Measurements from ENCODE around the gene LPIN3. TPM values are rescaled to one million over a fixed set of nuclear protein-coding genes. Genes with fewer than 3 reads are reported as not detected.

Gene LPIN3
- polyA plus RNA-seq, 3 donors, result 0.01 TPM; not detected in 2

- peaks cover 18% of the 10 kb centered on the region for H3K4me1 Mint-ChIP-seq
- no peaks in the 10 kb centered on the region for H4K20me1 ChIP-seq (ENCODE audit: insufficient read depth, low read length)
- H3K4me3 ChIP-seq (replicated peaks in 1 of 3; ENCODE audit: low read depth in 2 of 3, low read length in 3 of 3), result no peak overlapping the region
- H3K4me2 ChIP-seq (replicated peaks; ENCODE audit: extremely low read depth, low read length, poor library complexity, severe bottlenecking), result no peak overlapping the region
- H3K27me3 Mint-ChIP-seq (ENCODE audit: low read depth in 3 of 3), result peaks cover 11 to 28% (median 24%) of the 10 kb centered on the region in 3 donors
- intact Hi-C loops (cut with micrococcal nuclease), result no loop called here
- H3K4me1 ChIP-seq (ENCODE audit: control insufficient read depth in 1 of 2, insufficient read depth in 2 of 2, low read length in 2 of 2), result peaks cover 15% of the 10 kb centered on the region in 2 donors
- no peaks in the 10 kb centered on the region for H3K36me3 Mint-ChIP-seq
- peaks cover 0 to 4% (median 0%) of the 10 kb centered on the region in 7 donors for H3K9me3 Mint-ChIP-seq
- H3K9me3 ChIP-seq (replicated peaks in 1 of 2; ENCODE audit: control insufficient read depth in 1 of 2, insufficient read depth in 1 of 2, low read length in 2 of 2), result no peaks in the 10 kb centered on the region
- 100% methylated on average over 2 of the region's 4 CpGs for WGBS (ENCODE audit: insufficient coverage)
- peak overlapping the region in 1 of 2 donors; percentile 48 for H3K4me3 Mint-ChIP-seq
- no peak overlapping the region for H2AFZ ChIP-seq (ENCODE audit: insufficient read depth, low read depth, low read length, poor library complexity, severe bottlenecking)
- no peak overlapping the region for H3K27ac Mint-ChIP-seq
- no peaks in the 10 kb centered on the region for H3K79me2 ChIP-seq (ENCODE audit: insufficient read depth, low read length)
- H3K27ac ChIP-seq (ENCODE audit: low read depth in 1 of 2, low read length in 2 of 2), result no peak overlapping the region
- no peak for TF ChIP-seq CTCF (IDR thresholded peaks at IDR 0.05)
- H3K27me3 ChIP-seq (ENCODE audit: control insufficient read depth in 2 of 2, insufficient read depth in 2 of 2, low read length in 2 of 2), result peaks cover 0 to 13% of the 10 kb centered on the region in 2 donors
- no peak for DNase-seq
- no peaks in the 10 kb centered on the region for H3K36me3 ChIP-seq (replicated peaks in 1 of 2; ENCODE audit: control insufficient read depth in 1 of 2, insufficient read depth in 2 of 2, low read length in 2 of 2)
- H3K9ac ChIP-seq (ENCODE audit: insufficient read depth, low read length, poor library complexity, severe bottlenecking), result no peak overlapping the region
Observed at GRCh38 chr20:41331731-41332130, 8.9 kb upstream of the LPIN3 start.

GRCh38 chr20:41334036-41334435 lies 6.6 kb upstream of the LPIN3 start:
- Histone ChIP-seq H3K79me2 (ENCODE audit: insufficient read depth, low read length) (no peaks in the 10 kb centered on the region), H3K27me3 (ENCODE audit: control insufficient read depth in 2 of 2, insufficient read depth in 2 of 2, low read length in 2 of 2) (peaks cover 0 to 16% of the 10 kb centered on the region in 2 donors), H3K4me3 (replicated peaks in 1 of 3; ENCODE audit: low read depth in 2 of 3, low read length in 3 of 3) (no peak overlapping the region), H3K36me3 (replicated peaks in 1 of 2; ENCODE audit: control insufficient read depth in 1 of 2, insufficient read depth in 2 of 2, low read length in 2 of 2) (no peaks in the 10 kb centered on the region), H3K4me2 (replicated peaks; ENCODE audit: extremely low read depth, low read length, poor library complexity, severe bottlenecking) (no peak overlapping the region), H2AFZ (ENCODE audit: insufficient read depth, low read depth, low read length, poor library complexity, severe bottlenecking) (no peak overlapping the region), H4K20me1 (ENCODE audit: insufficient read depth, low read length) (no peaks in the 10 kb centered on the region), H3K9ac (ENCODE audit: insufficient read depth, low read length, poor library complexity, severe bottlenecking) (no peak overlapping the region), H3K4me1 (ENCODE audit: control insufficient read depth in 1 of 2, insufficient read depth in 2 of 2, low read length in 2 of 2) (peaks cover 13 to 14% of the 10 kb centered on the region in 2 donors), H3K9me3 (replicated peaks in 1 of 2; ENCODE audit: control insufficient read depth in 1 of 2, insufficient read depth in 1 of 2, low read length in 2 of 2) (no peaks in the 10 kb centered on the region), H3K27ac (ENCODE audit: low read depth in 1 of 2, low read length in 2 of 2) (no peak overlapping the region)
- no peak overlapping the region for H3K4me3 Mint-ChIP-seq
- WGBS (ENCODE audit: insufficient coverage), result 100% methylated on average over 1 of the region's 2 CpGs
- DNase-seq, result no peak
- peaks cover 14% of the 10 kb centered on the region for H3K4me1 Mint-ChIP-seq
- H3K27ac Mint-ChIP-seq, result no peak overlapping the region
- no peak for TF ChIP-seq CTCF (IDR thresholded peaks at IDR 0.05)
- peaks cover 0 to 2% (median 0%) of the 10 kb centered on the region in 7 donors for H3K9me3 Mint-ChIP-seq
- H3K36me3 Mint-ChIP-seq, result no peaks in the 10 kb centered on the region
- intact Hi-C loops (cut with micrococcal nuclease), result no loop called here
- peaks cover 21 to 45% (median 28%) of the 10 kb centered on the region in 3 donors for H3K27me3 Mint-ChIP-seq (ENCODE audit: low read depth in 3 of 3)
